Endothelial cell of umbilical vein (primary cell): Measurements from ENCODE around the gene MED19. TPM values are rescaled to one million over a fixed set of nuclear protein-coding genes. Genes with fewer than 3 reads are reported as not detected.

ENCODE experiments used
- BruUV-seq: library from RNA; stranded (reverse); fragments of 400-500 nt; replicated peaks from 2 replicates; lab custom pipeline; 2021; lab: Mats Ljungman, UMichigan
- CTCF ChIA-PET: fragments of 300-600, 350-600 bp; sonication (Branson Sonifier 250); formaldehyde crosslinking; loops from one replicate; lab custom pipeline; 2021; ENCODE audit warnings: antibody characterized with exemption, inconsistent platforms; lab: Charles Lee
- POLR2A ChIA-PET: fragments of 300-600, 350-600 bp; sonication (Branson Sonifier 250); formaldehyde crosslinking; loops from one replicate; lab custom pipeline; 2021; ENCODE audit warnings: antibody characterized with exemption, inconsistent platforms; lab: Charles Lee
- DNase-seq: peaks from one replicate; pipeline ENCODE4 v3.0.0-alpha.2; 2011; ENCODE audit warnings: low read depth, low spot score
- FAIRE-seq: peaks from 2 replicates; lab custom pipeline; 2011; peaks lifted over from hg19 to GRCh38; lab: Jason Lieb, UNC
- H2AFZ ChIP-seq: 2 replicates; pipeline ENCODE4 v1.6.0; 2012; ENCODE audit warnings: low read depth, low read length, control low read depth, inconsistent platforms
- H3K27ac ChIP-seq: 2 replicates; pipeline ENCODE4 v1.5.1; 2011; ENCODE audit warnings: low read depth, mild to moderate bottlenecking, control low read depth, low read length, moderate library complexity; ENCODE audit not compliant: insufficient read depth
- H3K27me3 ChIP-seq, 2 experiments: 2 replicates each; pipeline versions ENCODE4 v1.6.0 to v1.6.1; 2011; ENCODE audit warnings: low read length in 2 of 2, mixed read lengths in 1 of 2; ENCODE audit not compliant: control insufficient read depth in 2 of 2, insufficient read depth in 2 of 2
- H3K36me3 ChIP-seq, 2 experiments: 2 replicates in 1 of 2; 3 replicates in 1 of 2; pipeline ENCODE4 v1.5.1; 2011; ENCODE audit warnings: low read length in 2 of 2, mild to moderate bottlenecking in 1 of 2, moderate library complexity in 1 of 2; ENCODE audit not compliant: control insufficient read depth in 2 of 2, insufficient read depth in 2 of 2; ENCODE audit errors: extremely low read depth in 1 of 2
- H3K4me1 ChIP-seq: 3 replicates; pipeline ENCODE4 v1.5.1; 2011; ENCODE audit warnings: mild to moderate bottlenecking, low read length; ENCODE audit not compliant: control insufficient read depth, insufficient read depth; ENCODE audit errors: extremely low read depth
- H3K4me2 ChIP-seq: 2 replicates; pipeline ENCODE4 v1.6.1; 2011; ENCODE audit warnings: low read length, control low read depth, mixed read lengths; ENCODE audit not compliant: insufficient read depth
- H3K4me3 ChIP-seq, 3 experiments: fragments of 200-600 bp in 1 of 3; sonication (generic), shearing (Covaris generic) in 1 of 3; replicated peaks in 1 of 3; 2 replicates each; pipeline ENCODE4 v1.5.1; 2011 to 2016; ENCODE audit warnings: control low read depth in 3 of 3, low read length in 3 of 3, mild to moderate bottlenecking in 2 of 3, inconsistent platforms in 1 of 3, low read depth in 1 of 3, moderate library complexity in 1 of 3; ENCODE audit not compliant: insufficient read depth in 1 of 3
- H3K79me2 ChIP-seq: 2 replicates; pipeline ENCODE4 v1.6.0; 2012; ENCODE audit warnings: low read length, inconsistent platforms; ENCODE audit not compliant: control insufficient read depth, insufficient read depth
- H3K9ac ChIP-seq: replicated peaks from 2 replicates; pipeline ENCODE3; 2011; ENCODE audit warnings: low read length, control low read depth; ENCODE audit not compliant: insufficient read depth; ENCODE audit errors: extremely low read depth
- H3K9me1 ChIP-seq: replicated peaks from 3 replicates; pipeline ENCODE4 v1.6.0; 2011; ENCODE audit warnings: mild to moderate bottlenecking, low read length; ENCODE audit not compliant: control insufficient read depth, insufficient read depth; ENCODE audit errors: extremely low read depth
- H3K9me3 ChIP-seq: replicated peaks from 2 replicates; pipeline ENCODE4 v1.5.1; 2012; ENCODE audit warnings: low read length, inconsistent platforms; ENCODE audit not compliant: control insufficient read depth, insufficient read depth
- H4K20me1 ChIP-seq: replicated peaks from 2 replicates; pipeline ENCODE3; 2011; ENCODE audit warnings: mild to moderate bottlenecking, low read length; ENCODE audit not compliant: control insufficient read depth, insufficient read depth; ENCODE audit errors: extremely low read depth
- EZH2 ChIP-seq: IDR thresholded peaks from 2 replicates; pipeline ENCODE4 v1.6.1; 2012; ENCODE audit warnings: borderline replicate concordance, low read depth, mild to moderate bottlenecking, moderate library complexity, low read length, inconsistent platforms; ENCODE audit not compliant: severe bottlenecking
- FOS ChIP-seq: IDR thresholded peaks from 2 replicates; pipeline ENCODE4 v1.6.1; 2011; ENCODE audit warnings: mild to moderate bottlenecking, low read length, moderate library complexity, borderline replicate concordance; ENCODE audit not compliant: insufficient read depth
- GATA2 ChIP-seq: IDR thresholded peaks from 2 replicates; pipeline ENCODE4 v1.7.0; 2011; ENCODE audit warnings: low read depth, mild to moderate bottlenecking, moderate library complexity, mixed read lengths, low read length; ENCODE audit not compliant: insufficient read length, insufficient read depth
- JUN ChIP-seq: IDR thresholded peaks from 2 replicates; pipeline ENCODE4 v1.6.1; 2011; ENCODE audit warnings: borderline replicate concordance, low read depth; ENCODE audit not compliant: insufficient read length, insufficient read depth
- MAX ChIP-seq: IDR thresholded peaks from 2 replicates; pipeline ENCODE4 v1.6.1; 2011; ENCODE audit not compliant: insufficient read depth, insufficient read length
- MYC ChIP-seq: IDR thresholded peaks from one replicate; pipeline ENCODE4 v1.6.1; 2011; ENCODE audit warnings: mild to moderate bottlenecking, low read depth, low read length
- POLR2A ChIP-seq: IDR thresholded peaks from 2 replicates; pipeline ENCODE4 v1.6.1; 2012; ENCODE audit warnings: low read depth, mild to moderate bottlenecking, control low read depth, low read length
- POLR2AphosphoS5 ChIP-seq: IDR thresholded peaks from 2 replicates; pipeline ENCODE4 v1.6.1; 2012; ENCODE audit warnings: low read depth, mild to moderate bottlenecking, control low read depth, low read length, moderate library complexity; ENCODE audit not compliant: insufficient read depth
- dilution Hi-C: fragments of 300-500 bp; cut with MboI; formaldehyde crosslinking; loops from one replicate; pipeline ENCODE4 v1.15.0; 2019; ENCODE audit warnings: low sequenced_read_pairs; ENCODE audit not compliant: extremely low pct_ligation_motif_present
- intact Hi-C: fragments of 100-400 bp; cut with micrococcal nuclease; formaldehyde crosslinking; loops from one replicate; pipeline ENCODE4 v1.10.0; 2022
- polyA plus RNA-seq, 4 experiments: library from polyadenylated mRNA; depleted of rRNA in 3 of 4; stranded (reverse) in 3 of 4; unstranded in 1 of 4; fragments of >200 nt; gene quantifications; 2 replicates each; pipeline versions ENCODE4 v1.2.1 to v1.2.3, GENCODE V29; 2011 to 2012; ENCODE audit warnings: missing spikeins in 1 of 4
- total RNA-seq: library from RNA; stranded (reverse); gene quantifications from 2 replicates; pipeline ENCODE4 v1.2.3, GENCODE V29; 2021
- TF ChIP-seq, protein P1 (sequence below), 2 donors: IDR thresholded peaks; 1 replicate in 1 of 2; 2 replicates in 1 of 2; pipeline ENCODE4 v1.5.1; 2011; ENCODE audit warnings: low read length in 2 of 2, mild to moderate bottlenecking in 2 of 2, moderate library complexity in 2 of 2, control low read depth in 1 of 2, inconsistent platforms in 1 of 2, low read depth in 1 of 2; ENCODE audit not compliant: insufficient read depth in 1 of 2; ENCODE audit errors: extremely low read depth in 1 of 2

Gene MED19
- total and polyA plus RNA-seq, 2 donors (not counting 3 experiments of a cell fraction or from before 2014, with no cell fraction given), result 25.1 to 48.0 TPM

DNA sequence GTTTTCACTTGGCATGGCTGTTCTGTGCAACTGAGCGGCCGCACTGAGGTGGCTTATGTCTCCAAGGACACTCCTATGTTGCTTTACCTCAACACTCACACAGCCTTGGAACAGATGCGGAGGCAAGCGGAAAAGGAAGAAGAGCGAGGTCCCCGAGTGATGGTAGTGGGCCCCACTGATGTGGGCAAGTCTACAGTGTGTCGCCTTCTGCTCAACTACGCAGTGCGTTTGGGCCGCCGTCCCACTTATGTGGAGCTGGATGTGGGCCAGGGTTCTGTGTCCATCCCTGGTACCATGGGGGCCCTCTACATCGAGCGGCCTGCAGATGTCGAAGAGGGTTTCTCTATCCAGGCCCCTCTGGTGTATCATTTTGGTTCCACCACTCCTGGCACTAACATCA is 52.3 kb downstream of the MED19 start:
- CTCF ChIA-PET, result no interaction called here
- BruUV-seq, result no TSS peak

More for the DNA sequence above, 52.3 kb downstream of the MED19 start:
- Histone ChIP-seq H3K9ac (no peak overlapping the region), H3K79me2 (peaks cover 22% of the 10 kb centered on the region), H3K9me1 (no peaks in the 10 kb centered on the region), H3K4me1 (peaks cover 4% of the 10 kb centered on the region), H3K27me3 (no peaks in the 10 kb centered on the region), H4K20me1 (no peaks in the 10 kb centered on the region), H3K9me3 (no peaks in the 10 kb centered on the region), H2AFZ (no peak overlapping the region), H3K36me3 (peaks cover 14% of the 10 kb centered on the region in 2 experiments), H3K27ac (no peak overlapping the region), H3K4me3 (no peak overlapping the region), H3K4me2 (no peak overlapping the region)
- POLR2A ChIA-PET, result no interaction called here
- TF ChIP-seq, protein P1, sequence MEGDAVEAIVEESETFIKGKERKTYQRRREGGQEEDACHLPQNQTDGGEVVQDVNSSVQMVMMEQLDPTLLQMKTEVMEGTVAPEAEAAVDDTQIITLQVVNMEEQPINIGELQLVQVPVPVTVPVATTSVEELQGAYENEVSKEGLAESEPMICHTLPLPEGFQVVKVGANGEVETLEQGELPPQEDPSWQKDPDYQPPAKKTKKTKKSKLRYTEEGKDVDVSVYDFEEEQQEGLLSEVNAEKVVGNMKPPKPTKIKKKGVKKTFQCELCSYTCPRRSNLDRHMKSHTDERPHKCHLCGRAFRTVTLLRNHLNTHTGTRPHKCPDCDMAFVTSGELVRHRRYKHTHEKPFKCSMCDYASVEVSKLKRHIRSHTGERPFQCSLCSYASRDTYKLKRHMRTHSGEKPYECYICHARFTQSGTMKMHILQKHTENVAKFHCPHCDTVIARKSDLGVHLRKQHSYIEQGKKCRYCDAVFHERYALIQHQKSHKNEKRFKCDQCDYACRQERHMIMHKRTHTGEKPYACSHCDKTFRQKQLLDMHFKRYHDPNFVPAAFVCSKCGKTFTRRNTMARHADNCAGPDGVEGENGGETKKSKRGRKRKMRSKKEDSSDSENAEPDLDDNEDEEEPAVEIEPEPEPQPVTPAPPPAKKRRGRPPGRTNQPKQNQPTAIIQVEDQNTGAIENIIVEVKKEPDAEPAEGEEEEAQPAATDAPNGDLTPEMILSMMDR (IDR thresholded peaks at IDR 0.05; ENCODE audit: extremely low read depth in 1 of 2, insufficient read depth in 1 of 2, low read depth in 1 of 2, low read length in 2 of 2), result no peak
- no peak for TF ChIP-seq MYC
- no peak for TF ChIP-seq GATA2
- TF ChIP-seq FOS, result no peak
- no peak for TF ChIP-seq EZH2
- no peak for TF ChIP-seq POLR2A
- no peak for TF ChIP-seq POLR2AphosphoS5
- TF ChIP-seq MAX, result no peak
- no peak for TF ChIP-seq JUN
- FAIRE-seq (no peak), DNase-seq (no peak)
- dilution Hi-C loops (no loop called here), intact Hi-C loops (loop anchor here (10.0 kb wide), 2 partner anchors 145 to 855 kb away; no protein-coding TSS in a partner anchor)
